H9 (cell line): ENCODE results near the gene SH3GL1. TPM values are rescaled to one million over a fixed set of nuclear protein-coding genes. Genes with fewer than 3 reads are reported as not detected.

ENCODE experiments used
- DNase-seq: peaks from one replicate; pipeline ENCODE4 v3.0.0-alpha.2; 2017
- H2AFZ ChIP-seq: one replicate; pipeline ENCODE4 v1.6.1; 2013; ENCODE audit warnings: mild to moderate bottlenecking, low read length, control low read depth, moderate library complexity
- H2AK5ac ChIP-seq: 2 replicates; pipeline ENCODE4 v1.6.1; 2013; ENCODE audit warnings: low read length, control low read depth, mixed read lengths; ENCODE audit not compliant: insufficient read length
- H2BK120ac ChIP-seq: one replicate; pipeline ENCODE4 v1.6.1; 2013; ENCODE audit warnings: low read depth, mild to moderate bottlenecking, low read length, control low read depth, inconsistent platforms; ENCODE audit not compliant: poor library complexity, severe bottlenecking
- H2BK12ac ChIP-seq: 2 replicates; pipeline ENCODE4 v1.6.1; 2013; ENCODE audit warnings: low read length, control low read depth, mixed read lengths, low read depth; ENCODE audit not compliant: insufficient read length
- H2BK15ac ChIP-seq: 2 replicates; pipeline ENCODE4 v1.6.1; 2013; ENCODE audit warnings: low read depth, low read length, control low read depth
- H2BK20ac ChIP-seq: one replicate; pipeline ENCODE4 v1.6.1; 2013; ENCODE audit warnings: low read depth, mild to moderate bottlenecking, low read length, control low read depth, inconsistent platforms; ENCODE audit not compliant: poor library complexity, severe bottlenecking
- H2BK5ac ChIP-seq: 2 replicates; pipeline ENCODE4 v1.6.1; 2013; ENCODE audit warnings: low read length, control low read depth, mixed read lengths; ENCODE audit not compliant: insufficient read length
- H3K14ac ChIP-seq: 2 replicates; pipeline ENCODE4 v1.6.1; 2013; ENCODE audit warnings: low read length, control low read depth; ENCODE audit not compliant: insufficient read depth
- H3K18ac ChIP-seq: 2 replicates; pipeline ENCODE4 v1.6.1; 2013; ENCODE audit warnings: low read depth, mild to moderate bottlenecking, mixed read lengths, low read length, control low read depth; ENCODE audit not compliant: insufficient read length
- H3K23ac ChIP-seq: 2 replicates; pipeline ENCODE4 v1.6.1; 2013; ENCODE audit warnings: low read length, control low read depth, mixed read lengths, low read depth; ENCODE audit not compliant: insufficient read length
- H3K23me2 ChIP-seq: 2 replicates; pipeline ENCODE4 v1.6.1; 2013; ENCODE audit warnings: low read depth, mild to moderate bottlenecking, mixed read lengths, low read length, control low read depth; ENCODE audit not compliant: insufficient read length, poor library complexity, severe bottlenecking
- H3K27ac ChIP-seq: 2 replicates; pipeline ENCODE4 v1.5.1; 2013; ENCODE audit warnings: low read length, control low read depth, mixed read lengths, low read depth; ENCODE audit not compliant: insufficient read length
- H3K27me3 ChIP-seq: 2 replicates; pipeline ENCODE4 v1.6.1; 2013; ENCODE audit warnings: low read length, control low read depth, inconsistent platforms; ENCODE audit not compliant: insufficient read depth
- H3K4ac ChIP-seq: 2 replicates; pipeline ENCODE4 v1.6.1; 2013; ENCODE audit warnings: low read depth, mild to moderate bottlenecking, control low read depth, inconsistent platforms, low read length, moderate library complexity
- H3K4me1 ChIP-seq: 2 replicates; pipeline ENCODE4 v1.6.1; 2013; ENCODE audit warnings: low read length, control low read depth, inconsistent platforms; ENCODE audit not compliant: insufficient read depth
- H3K4me2 ChIP-seq: 2 replicates; pipeline ENCODE4 v1.6.1; 2013; ENCODE audit warnings: low read length, control low read depth, mixed read lengths; ENCODE audit not compliant: insufficient read length, insufficient read depth
- H3K56ac ChIP-seq: 2 replicates; pipeline ENCODE4 v1.6.1; 2013; ENCODE audit warnings: low read depth, mild to moderate bottlenecking, mixed read lengths, low read length, control low read depth; ENCODE audit not compliant: insufficient read length
- H3K79me1 ChIP-seq: 2 replicates; pipeline ENCODE4 v1.6.1; 2013; ENCODE audit warnings: low read depth, mild to moderate bottlenecking, moderate library complexity, low read length, control low read depth, inconsistent platforms; ENCODE audit not compliant: insufficient read depth, poor library complexity, severe bottlenecking
- H3K79me2 ChIP-seq: 2 replicates; pipeline ENCODE4 v1.6.1; 2013; ENCODE audit warnings: low read length, control low read depth, inconsistent platforms; ENCODE audit not compliant: insufficient read depth
- H3K9ac ChIP-seq: 2 replicates; pipeline ENCODE4 v1.6.1; 2013; ENCODE audit warnings: low read length, control low read depth, mixed read lengths; ENCODE audit not compliant: insufficient read length; ENCODE audit errors: extremely low read depth
- H3K9me3 ChIP-seq: one replicate; pipeline ENCODE4 v1.6.1; 2013; ENCODE audit warnings: low read depth, low read length, inconsistent platforms; ENCODE audit not compliant: control insufficient read depth
- H3T11ph ChIP-seq: one replicate; pipeline ENCODE4 v1.6.1; 2013; ENCODE audit warnings: mild to moderate bottlenecking, low read length, control low read depth, inconsistent platforms
- H4K20me1 ChIP-seq: one replicate; pipeline ENCODE4 v1.6.1; 2013; ENCODE audit not compliant: control insufficient read depth, insufficient read length, insufficient read depth
- H4K5ac ChIP-seq: 2 replicates; pipeline ENCODE4 v1.6.1; 2013; ENCODE audit warnings: low read depth, mild to moderate bottlenecking, mixed read lengths, low read length, control low read depth; ENCODE audit not compliant: insufficient read length
- H4K8ac ChIP-seq: replicated peaks from 2 replicates; pipeline ENCODE4 v1.6.1; 2013; ENCODE audit warnings: low read length, control low read depth, mixed read lengths, low read depth; ENCODE audit not compliant: insufficient read length
- H4K91ac ChIP-seq: 2 replicates; pipeline ENCODE4 v1.6.1; 2013; ENCODE audit warnings: low read depth, mild to moderate bottlenecking, moderate library complexity, mixed read lengths, low read length, control low read depth; ENCODE audit not compliant: insufficient read length
- H3K27ac Mint-ChIP-seq, 3 experiments: 2 replicates in 2 of 3; 3 replicates in 1 of 3; pipeline ENCODE4 v1.8.0; 2020 to 2021; ENCODE audit warnings: mixed read lengths in 3 of 3, mild to moderate bottlenecking in 1 of 3, moderate library complexity in 1 of 3
- H3K27me3 Mint-ChIP-seq: 2 replicates; pipeline ENCODE4 v1.8.0; 2021; ENCODE audit warnings: low read depth, mild to moderate bottlenecking, moderate library complexity, mixed read lengths
- H3K36me3 Mint-ChIP-seq, 3 experiments: 2 replicates in 2 of 3; 3 replicates in 1 of 3; pipeline ENCODE4 v1.8.0; 2020 to 2021; ENCODE audit warnings: low read depth in 3 of 3, mixed read lengths in 3 of 3; ENCODE audit not compliant: insufficient read depth in 1 of 3
- H3K4me1 Mint-ChIP-seq, 2 experiments: 2 replicates each; pipeline ENCODE4 v1.8.0; 2020; ENCODE audit warnings: mixed read lengths in 2 of 2
- H3K4me3 Mint-ChIP-seq, 2 experiments: 2 replicates in 1 of 2; 3 replicates in 1 of 2; pipeline ENCODE4 v1.8.0; 2020 to 2021; ENCODE audit warnings: mild to moderate bottlenecking in 2 of 2, mixed read lengths in 2 of 2, moderate library complexity in 1 of 2
- H3K9me3 Mint-ChIP-seq, 2 experiments: 2 replicates in 1 of 2; 3 replicates in 1 of 2; pipeline ENCODE4 v1.8.0; 2020; ENCODE audit warnings: mild to moderate bottlenecking in 2 of 2, mixed read lengths in 2 of 2, moderate library complexity in 1 of 2
- CTCF ChIP-seq: fragments of 200-600 bp; sonication (generic); conservative IDR thresholded peaks from 3 replicates; pipeline ENCODE4 v1.8.0; 2021; ENCODE audit warnings: antibody characterized with exemption, mild to moderate bottlenecking
- WGBS: extraction: QIAGEN DNeasy Blood & Tissue Kit; methylation state at CpG from one replicate; pipeline ENCODE4 v1.1.7; 2013; ENCODE audit warnings: missing lambda C conversion rate, low lambda C conversion rate, mixed read lengths; ENCODE audit not compliant: insufficient read length; ENCODE audit errors: extremely low coverage; 5-methylcytosine and 5-hydroxymethylcytosine counted together
- total RNA-seq: library from RNA; stranded (reverse); gene quantifications from 2 replicates; pipeline ENCODE4 v1.2.1, GENCODE V29; 2021

SH3GL1 gene
- total RNA-seq, 1 experiment from 2014 or later, result 85.5 TPM

GRCh38 chr19:4431808-4432674 lies 31.7 kb upstream of the SH3GL1 start:
- WGBS, result no CpG with 5 or more reads among the region's 26 CpGs
- H3T11ph ChIP-seq, result no peak overlapping the region
- H3K27me3 ChIP-seq, result no peaks in the 10 kb centered on the region
- no peak overlapping the region for H3K4me3 Mint-ChIP-seq
- H3K23ac ChIP-seq, result no peak overlapping the region
- H3K79me1 ChIP-seq, result peaks cover 4% of the 10 kb centered on the region
- H2BK20ac ChIP-seq, result no peak overlapping the region
- H3K36me3 Mint-ChIP-seq, result peaks cover 73 to 93% (median 88%) of the 10 kb centered on the region in 3 experiments
- no peak overlapping the region for H3K4me2 ChIP-seq
- H2BK5ac ChIP-seq, result no peak overlapping the region
- no peak overlapping the region for H3K18ac ChIP-seq
- H2BK15ac ChIP-seq, result no peak overlapping the region
- TF ChIP-seq CTCF, result no peak
- H3K27ac ChIP-seq, result no peak overlapping the region
- no peak for DNase-seq
- no peak overlapping the region for H3K9ac ChIP-seq
- peaks cover 3% of the 10 kb centered on the region; the same call in 1 of the 2 replicates for H3K79me2 ChIP-seq
- H4K5ac ChIP-seq, result no peak overlapping the region
- H2BK12ac ChIP-seq, result no peak overlapping the region
- H3K23me2 ChIP-seq, result no peaks in the 10 kb centered on the region
- H3K9me3 Mint-ChIP-seq, result no peaks in the 10 kb centered on the region
- H3K4me1 Mint-ChIP-seq, result no peaks in the 10 kb centered on the region
- H3K14ac ChIP-seq, result no peak overlapping the region
- no peak overlapping the region for H2AFZ ChIP-seq
- H3K4ac ChIP-seq, result no peak overlapping the region
- no peak overlapping the region for H4K91ac ChIP-seq
- H3K4me1 ChIP-seq, result no peaks in the 10 kb centered on the region
- no peak overlapping the region for H4K8ac ChIP-seq
- no peaks in the 10 kb centered on the region for H3K9me3 ChIP-seq
- H2AK5ac ChIP-seq, result no peak overlapping the region
- no peak overlapping the region for H2BK120ac ChIP-seq
- no peaks in the 10 kb centered on the region for H3K27me3 Mint-ChIP-seq
- H3K27ac Mint-ChIP-seq, result peak overlapping the region in 2 of 3 experiments; percentile 62 to 91; a peak in 3 of 7 replicates
- H3K56ac ChIP-seq, result no peak overlapping the region
- H4K20me1 ChIP-seq, result no peaks in the 10 kb centered on the region
